IMR-90 (cell line): ENCODE measurements around the gene CFL2. TPM values are rescaled to one million over a fixed set of nuclear protein-coding genes. Genes with fewer than 3 reads are reported as not detected.

ENCODE experiments used
- ATAC-seq: fragments of 200-7000 bp; cut with Tn5 transposase; 2 replicates; pipeline ENCODE4 v1.9.1; 2020; ENCODE audit warnings: low read depth, mild to moderate bottlenecking, moderate library complexity
- BruUV-seq: library from RNA; stranded (reverse); fragments of 400-500 nt; replicated peaks from 2 replicates; lab custom pipeline; 2021; lab: Mats Ljungman, UMichigan
- CTCF ChIA-PET: fragments of 300-600 bp; formaldehyde crosslinking; extraction: SDS; loops from one replicate; lab custom pipeline; 2021; ENCODE audit warnings: antibody characterized with exemption; lab: Yijun Ruan, JAX
- POLR2A ChIA-PET: fragments of 300-600 bp; sonication (Branson Sonifier 250); formaldehyde crosslinking; loops from one replicate; lab custom pipeline; 2022; ENCODE audit warnings: antibody characterized with exemption; ENCODE audit not compliant: unreplicated experiment; lab: Charles Lee
- DNase-seq: peaks from one replicate; pipeline ENCODE4 v3.0.0; 2013
- H2AFZ ChIP-seq: replicated peaks from 2 replicates; pipeline ENCODE3; 2013; ENCODE audit warnings: low read length, mild to moderate bottlenecking; ENCODE audit not compliant: poor library complexity
- H2AK5ac ChIP-seq: 2 replicates; pipeline ENCODE4 v1.6.1; 2013; ENCODE audit warnings: low read depth, low read length, inconsistent platforms
- H2AK9ac ChIP-seq: replicated peaks from 2 replicates; pipeline ENCODE3; 2013; ENCODE audit warnings: mild to moderate bottlenecking, low read depth, low read length, moderate library complexity; ENCODE audit not compliant: poor library complexity
- H2BK120ac ChIP-seq: 2 replicates; pipeline ENCODE4 v1.6.1; 2013; ENCODE audit warnings: low read depth, low read length, inconsistent platforms
- H2BK15ac ChIP-seq: 3 replicates; pipeline ENCODE4 v1.6.1; 2013; ENCODE audit warnings: low read depth, low read length, inconsistent platforms
- H2BK20ac ChIP-seq: 2 replicates; pipeline ENCODE4 v1.6.1; 2013; ENCODE audit warnings: low read depth, mild to moderate bottlenecking, inconsistent platforms, low read length, moderate library complexity
- H2BK5ac ChIP-seq: 2 replicates; pipeline ENCODE4 v1.6.1; 2013; ENCODE audit warnings: mild to moderate bottlenecking, low read depth, low read length, inconsistent platforms; ENCODE audit not compliant: poor library complexity, severe bottlenecking
- H3K14ac ChIP-seq: replicated peaks from 2 replicates; pipeline ENCODE4 v1.6.1; 2013; ENCODE audit warnings: low read depth, low read length, inconsistent platforms
- H3K18ac ChIP-seq: 2 replicates; pipeline ENCODE4 v1.6.1; 2013; ENCODE audit warnings: low read depth, low read length, control low read depth
- H3K23ac ChIP-seq: 2 replicates; pipeline ENCODE4 v1.6.1; 2013; ENCODE audit warnings: low read depth, low read length, inconsistent platforms
- H3K27ac ChIP-seq: 2 replicates; pipeline ENCODE4 v1.5.1; 2013; ENCODE audit warnings: mild to moderate bottlenecking, control low read depth, low read length; ENCODE audit not compliant: insufficient read depth
- H3K27me3 ChIP-seq: 2 replicates; pipeline ENCODE4 v1.6.1; 2013; ENCODE audit warnings: low read length; ENCODE audit not compliant: control insufficient read depth, insufficient read depth
- H3K36me3 ChIP-seq: 2 replicates; pipeline ENCODE4 v1.6.1; 2013; ENCODE audit warnings: low read length, mixed read lengths; ENCODE audit not compliant: control insufficient read depth, insufficient read depth
- H3K4ac ChIP-seq: 2 replicates; pipeline ENCODE4 v1.6.1; 2013; ENCODE audit warnings: low read depth, low read length, inconsistent platforms
- H3K4me1 ChIP-seq: 2 replicates; pipeline ENCODE4 v1.6.1; 2013; ENCODE audit warnings: low read length, mixed read lengths; ENCODE audit not compliant: control insufficient read depth, insufficient read depth
- H3K4me2 ChIP-seq: 2 replicates; pipeline ENCODE4 v1.6.1; 2013; ENCODE audit warnings: low read depth, mild to moderate bottlenecking, control low read depth, low read length, moderate library complexity
- H3K4me3 ChIP-seq: 2 replicates; pipeline ENCODE4 v1.5.1; 2013; ENCODE audit warnings: low read depth, mild to moderate bottlenecking, control low read depth, low read length, moderate library complexity; ENCODE audit not compliant: insufficient read depth
- H3K56ac ChIP-seq: 2 replicates; pipeline ENCODE4 v1.6.1; 2013; ENCODE audit warnings: low read length, inconsistent platforms; ENCODE audit not compliant: insufficient read depth; ENCODE audit errors: extremely low read depth
- H3K79me1 ChIP-seq, 2 experiments: 2 replicates each; pipeline ENCODE4 v1.6.1; 2013; ENCODE audit warnings: low read length in 2 of 2, inconsistent platforms in 1 of 2, low read depth in 1 of 2
- H3K9ac ChIP-seq: 2 replicates; pipeline ENCODE4 v1.6.1; 2013; ENCODE audit warnings: low read depth, low read length, control low read depth
- H3K9me1 ChIP-seq: 2 replicates; pipeline ENCODE4 v1.6.1; 2013; ENCODE audit warnings: low read length, inconsistent platforms; ENCODE audit not compliant: insufficient read depth
- H3K9me3 ChIP-seq: 2 replicates; pipeline ENCODE4 v1.6.1; 2013; ENCODE audit warnings: low read length; ENCODE audit not compliant: control insufficient read depth, insufficient read depth
- H4K20me1 ChIP-seq: 2 replicates; pipeline ENCODE4 v1.6.1; 2013; ENCODE audit warnings: low read length, inconsistent platforms; ENCODE audit not compliant: insufficient read depth
- H4K5ac ChIP-seq: 2 replicates; pipeline ENCODE4 v1.6.1; 2013; ENCODE audit warnings: mild to moderate bottlenecking, low read depth, low read length, control low read depth
- H4K8ac ChIP-seq, 2 experiments: 2 replicates each; pipeline ENCODE4 v1.6.1; 2013; ENCODE audit warnings: low read depth in 2 of 2, low read length in 2 of 2, control low read depth in 1 of 2, inconsistent platforms in 1 of 2
- H4K91ac ChIP-seq: 2 replicates; pipeline ENCODE4 v1.6.1; 2013; ENCODE audit warnings: low read depth, low read length, inconsistent platforms; ENCODE audit not compliant: insufficient read depth
- BHLHE40 ChIP-seq: fragments of 150-350 bp; IDR thresholded peaks from 2 replicates; pipeline ENCODE4 v1.6.1; 2016; ENCODE audit warnings: mild to moderate bottlenecking, low read depth, low read length
- CEBPB ChIP-seq: IDR thresholded peaks from 2 replicates; pipeline ENCODE4 v1.6.1; 2012; ENCODE audit warnings: low read depth, low read length, improper control_type of control experiment
- CHD1 ChIP-seq: IDR thresholded peaks from 2 replicates; pipeline ENCODE4 v1.6.1; 2012; ENCODE audit warnings: low read depth, low read length, improper control_type of control experiment
- CTCF ChIP-seq: conservative IDR thresholded peaks from 2 replicates; pipeline ENCODE4 v1.5.1; 2012; ENCODE audit warnings: mild to moderate bottlenecking, low read depth, low read length, improper control_type of control experiment
- ELK1 ChIP-seq: fragments of 150-350 bp; IDR thresholded peaks from 2 replicates; pipeline ENCODE4 v1.6.1; 2016; ENCODE audit warnings: low read depth, mild to moderate bottlenecking, low read length, moderate library complexity, borderline replicate concordance
- MAFK ChIP-seq: IDR thresholded peaks from 2 replicates; pipeline ENCODE4 v1.6.1; 2012; ENCODE audit warnings: low read depth, low read length, improper control_type of control experiment
- MAZ ChIP-seq: IDR thresholded peaks from 2 replicates; pipeline ENCODE4 v1.6.1; 2012; ENCODE audit warnings: low read depth, mild to moderate bottlenecking, low read length, improper control_type of control experiment, moderate library complexity, borderline replicate concordance
- MXI1 ChIP-seq: IDR thresholded peaks from 2 replicates; pipeline ENCODE4 v1.6.1; 2012; ENCODE audit warnings: low read depth, mild to moderate bottlenecking, low read length, moderate library complexity, borderline replicate concordance
- NFE2L2 ChIP-seq: fragments of 150-350 bp; IDR thresholded peaks from 2 replicates; pipeline ENCODE4 v1.6.1; 2016; ENCODE audit warnings: low read depth, mild to moderate bottlenecking, low read length
- POLR2A ChIP-seq: IDR thresholded peaks from 2 replicates; pipeline ENCODE4 v1.6.1; 2012; ENCODE audit warnings: mild to moderate bottlenecking, low read depth, low read length
- RAD21 ChIP-seq: IDR thresholded peaks from 2 replicates; pipeline ENCODE4 v1.6.1; 2012; ENCODE audit warnings: low read length, improper control_type of control experiment
- RCOR1 ChIP-seq: IDR thresholded peaks from 2 replicates; pipeline ENCODE4 v1.6.1; 2012; ENCODE audit warnings: mild to moderate bottlenecking, low read length, improper control_type of control experiment; ENCODE audit not compliant: insufficient replicate concordance
- RFX5 ChIP-seq: IDR thresholded peaks from 2 replicates; pipeline ENCODE4 v1.8.0; 2012; ENCODE audit warnings: low read depth, mild to moderate bottlenecking, low read length, moderate library complexity
- SMC3 ChIP-seq: fragments of 150-350 bp; IDR thresholded peaks from 2 replicates; pipeline ENCODE4 v1.6.1; 2016; ENCODE audit warnings: low read depth, mild to moderate bottlenecking, antibody characterized with exemption, low read length, moderate library complexity
- USF2 ChIP-seq: fragments of 150-350 bp; IDR thresholded peaks from 2 replicates; pipeline ENCODE4 v1.6.1; 2017; ENCODE audit warnings: mild to moderate bottlenecking, antibody characterized with exemption, low read length, low read depth
- WGBS, 2 experiments: methylation state at CpG; one replicate each; pipeline versions ENCODE4 v1.1.5 to v1.1.7; 2013; ENCODE audit warnings: missing lambda C conversion rate in 2 of 2; ENCODE audit not compliant: insufficient read length in 1 of 2; ENCODE audit errors: extremely low coverage in 2 of 2; 5-methylcytosine and 5-hydroxymethylcytosine counted together
- dilution Hi-C: fragments of 300-500 bp; cut with HindIII; formaldehyde crosslinking; loops from one replicate; pipeline ENCODE4 v1.14.3; 2018; ENCODE audit warnings: low sequenced_read_pairs; ENCODE audit not compliant: unreplicated experiment
- in situ Hi-C: fragments of 300-500 bp; cut with MboI; formaldehyde crosslinking; loops from 3 replicates; pipeline ENCODE4 v1.14.3; 2019; ENCODE audit warnings: low sequenced_read_pairs, inconsistent platforms, mixed read lengths
- intact Hi-C: fragments of 100-400 bp; cut with micrococcal nuclease; formaldehyde crosslinking; loops from 2 replicates; pipeline ENCODE4 v1.10.0; 2022
- polyA plus RNA-seq, 3 experiments: library from polyadenylated mRNA; depleted of rRNA; stranded (reverse); fragments of >200 nt; gene quantifications; 2 replicates each; pipeline ENCODE4 v1.2.3, GENCODE V29; 2012; ENCODE audit warnings: low replicate concordance in 1 of 3
- total RNA-seq: library from RNA; depleted of rRNA; stranded (reverse); fragments of >200 nt; gene quantifications from 2 replicates; pipeline ENCODE4 v1.2.3, GENCODE V29; 2012

CFL2 gene
- total and polyA plus RNA-seq, 2 of the 4 experiments (the other 2 are of a cell fraction): 106 to 151 TPM

- peaks cover 5% of the 10 kb centered on the region; the same call in 1 of the 2 replicates for H4K20me1 ChIP-seq
- peak overlapping the region; percentile 91 for H2BK5ac ChIP-seq
- H3K9ac ChIP-seq: no peak overlapping the region
- WGBS, 2 experiments: no CpG with 5 or more reads among the region's 1 CpG
- H3K36me3 ChIP-seq: no peaks in the 10 kb centered on the region
- intact Hi-C loops: no loop called here
- peak overlapping the region; percentile 20; the same call in 1 of the 2 replicates for H3K18ac ChIP-seq
- H3K14ac ChIP-seq: no peak overlapping the region
- peak overlapping the region; percentile 27; the same call in 1 of the 2 replicates for H2BK120ac ChIP-seq
- H2AFZ ChIP-seq: no peak overlapping the region
- H4K5ac ChIP-seq: peak overlapping the region; percentile 45; the same call in 1 of the 2 replicates
- ATAC-seq (peak; percentile 25; the same call in 1 of the 2 replicates), DNase-seq (no peak)
- peaks cover 3% of the 10 kb centered on the region for H3K4me1 ChIP-seq
- no TSS peak for BruUV-seq
- H3K23ac ChIP-seq: no peak overlapping the region
- CTCF ChIA-PET: no interaction called here
- H3K4me3 ChIP-seq: no peak overlapping the region
- POLR2A ChIA-PET: interaction anchor here (0.5 to 1.8 kb wide), 3 partner anchors 10 to 46 kb away, joined by 5 to 8 read pairs (median 7); no protein-coding TSS in a partner anchor
- peak overlapping the region; percentile 69 for H3K4me2 ChIP-seq
- H3K27ac ChIP-seq: 0 out of 2 replicates have a peak overlapping the region, but pooled peaks have one; percentile 37
- H2AK9ac ChIP-seq: no peak overlapping the region
- H2AK5ac ChIP-seq: no peak overlapping the region; the same call in 1 of the 2 replicates
- dilution Hi-C loops: no loop called here
- no peak overlapping the region for H4K91ac ChIP-seq
- H3K4ac ChIP-seq: peak overlapping the region; percentile 4; the same call in 1 of the 2 replicates
- H4K8ac ChIP-seq: peak overlapping the region in 1 of 2 experiments; percentile 32; a peak in 2 of 4 replicates
- H3K9me1 ChIP-seq: peaks cover 2% of the 10 kb centered on the region; the same call in 1 of the 2 replicates
- no peak overlapping the region for H3K56ac ChIP-seq
- H3K79me1 ChIP-seq: peaks cover 0 to under 1% of the 10 kb centered on the region in 2 experiments; a peak in 1 of 4 replicates
- no peaks in the 10 kb centered on the region for H3K9me3 ChIP-seq
- H3K27me3 ChIP-seq: no peaks in the 10 kb centered on the region
- peak overlapping the region; percentile 12; the same call in 1 of the 2 replicates for H2BK20ac ChIP-seq
- in situ Hi-C loops: no loop called here
- 0 out of 3 replicates have a peak overlapping the region, but pooled peaks have one; percentile 47 for H2BK15ac ChIP-seq
- TF ChIP-seq NFE2L2: no peak
- no peak for TF ChIP-seq SMC3
- TF ChIP-seq BHLHE40: no peak
- no peak for TF ChIP-seq MAZ
- no peak for TF ChIP-seq ELK1
- TF ChIP-seq MXI1: no peak
- no peak for TF ChIP-seq CHD1
- no peak for TF ChIP-seq USF2
- no peak for TF ChIP-seq RFX5
- TF ChIP-seq CEBPB: no peak
- TF ChIP-seq POLR2A: no peak
- TF ChIP-seq RAD21: no peak
- TF ChIP-seq MAFK: no peak
- TF ChIP-seq RCOR1: no peak
- no peak for TF ChIP-seq CTCF
These were observed 13.7 kb downstream of the CFL2 start for GRCh38 chr14:34700622-34701130.
